Fibroblast of upper back skin (primary cell): ENCODE results near the gene TAF1D.

ENCODE experiments used
- DNase-seq: peaks from one replicate; pipeline ENCODE4 v3.0.0-alpha.2; 2013

Gene TAF1D

GRCh38 chr11:93718057-93718563 lies 23.2 kb downstream of the TAF1D start:
- no peak for DNase-seq

- peak; percentile 39 for DNase-seq
Measured at GRCh38 chr11:93717501-93717900, 23.8 kb downstream of the TAF1D start.

GRCh38 chr11:93715797-93716396 lies 25.4 kb downstream of the TAF1D start:
- DNase-seq: no peak

DNA sequence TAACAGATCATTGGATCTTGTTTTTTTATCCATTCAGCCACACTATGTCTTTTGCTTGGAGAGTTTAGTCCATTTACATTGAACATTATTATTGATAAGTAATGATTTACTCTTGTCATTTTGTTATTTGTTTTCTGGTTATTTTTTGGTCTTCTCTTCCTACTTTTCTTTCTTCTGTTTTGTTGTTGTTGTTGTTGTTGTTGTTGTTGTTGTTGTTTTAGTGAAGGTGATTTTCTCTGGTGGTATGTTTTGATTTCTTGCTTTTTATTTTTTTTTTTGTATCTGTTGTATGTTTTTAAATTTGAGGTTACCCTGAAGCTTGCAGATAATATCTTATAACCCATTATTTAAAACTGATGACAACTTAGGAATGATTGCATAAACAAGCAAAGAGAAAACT lies 28.6 kb downstream of the TAF1D start:
- DNase-seq: no peak

- DNase-seq: no peak
Measured at GRCh38 chr11:93710239-93710638, 31.1 kb downstream of the TAF1D start.

DNA sequence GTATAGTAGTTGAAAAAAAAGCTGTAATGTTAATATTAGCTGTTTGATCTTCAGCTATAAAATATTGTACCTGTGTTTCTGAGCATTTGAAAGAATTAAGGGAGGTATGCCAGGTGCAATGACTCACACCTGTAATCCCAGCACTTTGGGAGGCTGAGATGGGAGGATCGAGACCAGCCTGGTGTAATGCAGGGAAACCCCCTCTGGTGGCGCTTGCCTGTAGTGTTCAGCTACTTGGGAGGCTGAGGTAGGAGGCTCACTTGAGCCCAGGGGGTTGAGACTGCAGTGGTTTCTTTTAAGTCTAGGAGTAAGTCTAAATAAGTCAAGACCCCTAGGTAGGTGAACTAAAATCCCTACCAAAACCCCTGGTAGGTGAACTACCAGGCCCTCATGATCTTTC lies 37.1 kb downstream of the TAF1D start:
- no peak for DNase-seq

DNA sequence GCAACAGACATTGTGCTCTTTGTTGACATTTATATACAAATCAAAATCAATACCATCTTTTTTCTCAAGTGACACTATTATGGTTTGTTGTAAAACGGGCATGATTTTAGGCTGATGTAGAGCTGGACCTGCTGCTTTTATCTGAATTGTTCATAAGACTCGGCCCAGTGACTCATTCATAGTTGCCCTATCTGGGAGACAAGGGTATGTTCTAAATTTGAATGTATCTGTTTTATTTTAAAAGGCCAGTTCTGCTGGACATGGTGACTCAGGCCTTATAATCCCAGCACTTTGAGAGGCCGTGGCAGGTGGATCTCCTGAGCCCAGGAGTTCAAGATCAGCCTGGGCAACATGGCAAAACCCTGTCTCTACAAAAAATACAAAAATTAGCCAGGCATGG lies 40.5 kb downstream of the TAF1D start:
- no peak for DNase-seq

- no peak for DNase-seq
Measured at GRCh38 chr11:93697611-93698010, 43.7 kb downstream of the TAF1D start.

DNA sequence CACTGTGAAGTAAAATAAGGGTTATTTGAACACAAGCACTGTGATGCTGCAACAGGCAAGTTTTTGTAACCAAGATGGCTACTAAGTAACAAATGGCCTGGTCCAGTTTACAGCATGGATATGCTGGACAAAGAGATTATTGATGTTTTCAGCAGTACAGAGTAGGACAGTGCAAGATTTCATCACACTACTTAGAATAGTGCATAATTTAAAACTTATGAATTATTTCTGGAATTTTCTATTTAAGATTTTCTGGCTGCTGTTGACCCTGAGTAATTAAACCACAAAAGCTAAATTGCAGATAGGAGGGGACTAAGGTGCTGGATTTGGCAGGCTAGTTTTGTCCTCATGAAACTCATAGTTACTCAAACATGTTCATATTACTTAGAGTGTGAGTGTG lies 46.7 kb downstream of the TAF1D start:
- peak; percentile 8 for DNase-seq

DNA sequence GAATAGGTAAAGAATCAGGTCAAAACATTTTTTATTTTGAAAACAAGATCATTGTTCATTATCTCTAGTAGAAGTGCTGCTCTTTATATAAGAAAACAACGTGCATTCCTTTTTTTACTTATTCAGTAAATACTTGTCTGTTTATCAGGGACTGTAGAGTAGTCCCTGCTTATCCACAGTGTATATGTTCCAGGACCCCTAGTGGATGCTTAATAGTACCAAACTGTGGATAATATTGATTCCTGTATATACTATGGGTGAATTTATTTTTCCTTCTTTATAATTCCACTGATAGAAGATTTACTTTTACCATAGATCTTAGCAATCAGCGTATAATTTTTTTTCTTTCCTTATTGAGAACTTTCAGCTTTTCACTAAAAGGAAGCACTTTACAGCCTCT lies 47.2 kb downstream of the TAF1D start:
- DNase-seq: no peak

DNA sequence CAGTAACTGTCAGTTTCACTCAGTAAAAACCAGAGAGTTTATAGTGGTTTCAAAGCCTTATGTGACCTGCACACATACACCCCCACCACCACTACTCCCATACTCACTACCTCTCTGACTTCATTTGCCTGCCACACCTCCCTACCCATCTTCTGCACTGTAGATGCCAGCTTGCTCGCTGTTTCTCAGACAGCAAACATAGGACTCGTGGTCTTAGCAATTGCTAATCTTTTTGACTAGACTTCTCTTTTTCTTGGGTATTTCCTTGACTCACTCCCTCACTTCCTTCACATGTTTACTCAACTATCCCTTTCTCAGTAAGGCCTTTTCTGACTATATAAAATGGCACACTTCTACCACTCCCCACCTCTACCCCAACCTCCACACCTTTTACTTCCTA lies 52.1 kb downstream of the TAF1D start:
- DNase-seq: no peak

GRCh38 chr11:93686812-93687211 lies 54.5 kb downstream of the TAF1D start:
- peak; percentile 44 for DNase-seq

DNA sequence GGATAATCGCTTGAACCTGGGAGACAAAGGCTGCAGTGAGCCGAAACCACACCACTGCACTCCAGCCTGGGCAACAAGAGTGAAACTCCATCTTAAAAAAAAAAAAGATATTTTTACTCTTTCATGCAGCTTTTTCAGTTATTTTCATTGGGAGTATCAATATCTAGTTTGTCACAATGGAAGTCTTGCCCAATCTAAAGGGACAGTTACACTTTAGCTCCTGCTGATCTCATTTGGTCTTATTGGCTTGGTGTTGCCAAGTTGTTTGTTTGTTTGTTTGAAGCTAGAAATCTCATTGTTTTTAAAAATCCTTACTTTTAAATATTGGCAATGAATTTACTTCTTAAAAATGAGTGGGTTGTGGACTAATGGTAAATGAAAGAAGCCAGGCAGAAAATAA lies 55.1 kb downstream of the TAF1D start:
- no peak for DNase-seq
